Frontal cortex (tissue), 4 donors: ENCODE measurements around the gene SPEM2. TPM values are rescaled to one million over a fixed set of nuclear protein-coding genes. Genes with fewer than 3 reads are reported as not detected.

Experiments
- DNase-seq, 2 donors: peaks; one replicate each; pipeline ENCODE4 v3.0.0; 2012; ENCODE audit warnings: low spot score in 2 of 2
- FAIRE-seq: peaks from 2 replicates; lab custom pipeline; 2012; peaks lifted over from hg19 to GRCh38; lab: Jason Lieb, UNC
- total RNA-seq: library from RNA; depleted of rRNA; stranded (reverse); fragments of >200 nt; gene quantifications from one replicate; pipeline ENCODE4 v1.2.3, GENCODE V29; 2014
- donor health status: control.
- donor health status: control.
- donor health status: control.

SPEM2 gene
- total RNA-seq, 1 donor from 2014 or later: not detected

DNA sequence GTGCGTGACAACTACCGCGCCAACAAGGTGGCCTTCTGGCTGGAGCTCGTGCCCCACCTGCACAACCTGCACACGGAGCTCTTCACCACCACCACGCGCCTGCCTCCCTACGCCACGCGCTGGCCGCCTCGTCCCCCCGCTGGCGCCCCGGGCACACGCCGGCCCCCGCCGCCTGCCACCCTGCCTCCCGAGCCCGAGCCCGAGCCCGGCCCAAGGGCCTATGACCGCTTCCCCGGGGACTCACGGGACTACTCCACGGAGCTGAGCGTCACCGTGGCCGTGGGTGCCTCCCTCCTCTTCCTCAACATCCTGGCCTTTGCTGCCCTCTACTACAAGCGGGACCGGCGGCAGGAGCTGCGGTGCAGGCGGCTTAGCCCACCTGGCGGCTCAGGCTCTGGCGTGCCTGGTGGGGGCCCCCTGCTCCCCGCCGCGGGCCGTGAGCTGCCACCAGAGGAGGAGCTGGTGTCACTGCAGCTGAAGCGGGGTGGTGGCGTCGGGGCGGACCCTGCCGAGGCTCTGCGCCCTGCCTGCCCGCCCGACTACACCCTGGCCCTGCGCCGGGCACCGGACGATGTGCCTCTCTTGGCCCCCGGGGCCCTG is 8.3 kb upstream of the SPEM2 start:
- DNase-seq: no peak
- FAIRE-seq: no peak

DNA sequence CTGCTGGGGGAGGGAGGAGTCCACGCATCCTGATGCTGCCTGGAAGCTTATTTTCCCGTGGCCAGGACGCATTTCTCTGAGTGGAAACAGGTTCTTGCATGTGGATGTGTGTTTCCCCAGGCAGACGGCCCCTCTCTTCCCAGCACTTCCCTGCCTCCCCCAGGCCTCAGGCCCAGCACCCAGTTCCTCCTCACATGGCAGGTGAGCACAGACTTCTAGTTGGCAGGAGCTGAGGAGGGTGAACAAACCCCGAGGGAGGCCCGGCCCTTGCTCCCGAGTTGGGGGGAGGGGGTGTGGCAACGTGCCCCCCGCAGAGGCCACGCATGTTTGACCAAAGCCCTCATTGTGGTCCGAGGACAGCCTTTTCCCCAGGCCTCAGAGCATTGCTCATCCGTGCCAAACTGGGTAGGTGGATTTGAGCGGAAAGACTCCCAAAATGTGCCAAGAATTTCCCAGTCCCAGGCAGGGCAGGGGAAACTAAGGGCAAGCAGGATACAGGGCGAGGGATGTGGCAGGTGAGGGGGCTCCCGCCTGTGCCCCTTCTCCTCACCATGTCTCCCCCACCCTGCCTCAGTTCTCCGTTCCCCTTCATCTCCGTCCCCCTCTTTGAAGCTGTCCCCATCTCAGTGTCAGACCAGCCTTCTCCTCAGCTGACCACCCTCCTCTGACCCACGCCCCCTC is 6.8 kb upstream of the SPEM2 start:
- FAIRE-seq (no peak), DNase-seq (no peak)

DNA sequence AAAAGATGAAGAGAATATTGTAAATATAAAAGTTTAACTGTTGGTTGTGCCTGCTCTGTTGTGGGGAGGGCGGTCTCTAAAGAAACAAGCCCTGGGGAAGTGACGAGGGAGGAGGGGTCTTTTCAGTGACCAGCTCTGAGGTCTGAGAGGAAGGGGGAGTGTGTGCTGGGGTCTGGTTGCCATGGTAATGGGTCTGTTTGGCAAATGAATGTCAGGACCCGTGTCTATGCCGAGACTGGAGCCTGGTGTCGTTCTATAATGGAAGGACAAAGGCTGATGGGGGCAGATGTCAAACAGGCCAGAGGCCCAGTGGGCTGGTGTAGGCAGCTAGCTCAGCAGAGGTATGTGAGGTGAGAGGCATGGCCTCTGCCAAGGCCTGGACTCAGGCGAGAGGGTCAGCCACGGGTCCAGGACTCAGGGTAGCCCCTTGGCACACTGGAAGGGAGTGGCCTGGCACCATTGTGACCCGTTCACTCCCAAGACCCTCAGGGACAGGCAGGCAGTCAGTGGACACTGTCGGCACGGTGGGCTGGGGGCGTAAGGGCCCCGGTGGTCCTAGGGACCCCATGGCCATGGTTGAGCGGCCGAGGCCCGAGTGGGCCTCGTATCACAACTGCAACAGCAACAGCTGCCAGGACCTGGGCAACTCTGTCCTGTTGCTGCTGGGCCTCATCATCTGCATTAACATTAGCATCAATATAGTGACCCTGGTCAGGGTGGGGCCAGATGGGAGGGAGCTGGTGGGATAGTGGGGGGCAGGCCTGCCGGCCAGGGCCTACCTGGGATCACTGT is 5.4 kb upstream of the SPEM2 start, which contains the start of gene SPEM1:
Gene SPEM1 (plus strand): TSS at position 506 of the 792 bp plus-strand sequence. CDS start 61 bp downstream, at position 567.
- no peak for FAIRE-seq
- no peak for DNase-seq

DNA sequence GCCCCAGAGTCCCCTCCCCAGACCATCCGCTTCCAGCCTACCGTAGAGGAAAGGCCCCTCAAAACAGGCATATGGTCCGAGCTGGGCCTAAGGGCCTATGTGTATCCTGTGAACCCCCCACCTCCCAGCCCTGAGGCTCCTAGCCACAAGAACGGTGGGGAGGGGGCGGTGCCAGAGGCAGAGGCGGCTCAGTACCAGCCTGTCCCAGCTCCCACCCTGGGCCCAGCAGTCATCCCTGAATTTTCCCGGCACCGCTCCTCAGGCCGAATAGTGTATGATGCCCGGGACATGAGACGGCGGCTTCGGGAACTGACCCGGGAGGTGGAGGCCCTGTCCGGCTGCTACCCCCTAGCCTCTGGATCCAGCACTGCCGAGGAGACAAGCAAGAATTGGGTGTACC is 4.2 kb upstream of the SPEM2 start:
- FAIRE-seq: no peak
- DNase-seq: no peak

DNA sequence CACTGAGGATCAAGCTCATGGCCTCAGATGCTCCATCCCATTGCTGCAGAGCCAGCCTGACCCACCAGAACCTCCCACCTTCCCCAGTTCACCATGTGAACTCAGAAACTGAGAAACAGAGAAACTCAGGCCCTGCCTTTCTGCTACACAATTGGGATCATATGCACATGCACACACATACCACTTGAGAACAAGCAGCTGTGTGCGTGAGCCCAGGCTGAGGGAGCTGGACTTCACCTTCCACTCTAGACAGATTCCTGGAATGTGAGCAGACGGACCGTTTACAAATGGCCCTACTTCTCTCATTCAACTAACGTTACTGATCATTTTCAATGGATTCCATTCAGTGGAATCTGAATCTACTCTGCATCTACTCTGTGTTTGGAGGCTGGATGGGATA is 1.7 kb upstream of the SPEM2 start:
- FAIRE-seq: no peak
- DNase-seq: no peak

DNA sequence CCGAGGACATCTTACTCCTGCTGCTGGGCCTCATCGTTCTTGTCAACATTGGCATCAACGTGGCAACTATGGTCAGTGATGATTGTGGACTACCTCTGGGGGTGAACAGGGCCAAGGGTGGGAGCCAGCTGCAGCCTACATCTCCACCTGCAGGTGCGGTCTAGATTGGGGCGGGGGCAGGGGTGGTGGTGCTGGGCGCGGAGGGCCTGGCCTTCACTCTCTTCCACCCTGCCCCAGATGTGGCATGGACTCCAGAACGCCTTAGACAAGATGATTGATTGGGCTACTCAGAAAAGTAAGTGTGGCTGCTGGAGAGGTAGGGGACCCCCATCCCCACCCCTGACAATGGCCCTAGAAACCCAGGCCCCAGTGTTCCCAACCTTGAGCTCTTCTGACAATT is 340 bp downstream of the SPEM2 start:
- DNase-seq: no peak
- no peak for FAIRE-seq

DNA sequence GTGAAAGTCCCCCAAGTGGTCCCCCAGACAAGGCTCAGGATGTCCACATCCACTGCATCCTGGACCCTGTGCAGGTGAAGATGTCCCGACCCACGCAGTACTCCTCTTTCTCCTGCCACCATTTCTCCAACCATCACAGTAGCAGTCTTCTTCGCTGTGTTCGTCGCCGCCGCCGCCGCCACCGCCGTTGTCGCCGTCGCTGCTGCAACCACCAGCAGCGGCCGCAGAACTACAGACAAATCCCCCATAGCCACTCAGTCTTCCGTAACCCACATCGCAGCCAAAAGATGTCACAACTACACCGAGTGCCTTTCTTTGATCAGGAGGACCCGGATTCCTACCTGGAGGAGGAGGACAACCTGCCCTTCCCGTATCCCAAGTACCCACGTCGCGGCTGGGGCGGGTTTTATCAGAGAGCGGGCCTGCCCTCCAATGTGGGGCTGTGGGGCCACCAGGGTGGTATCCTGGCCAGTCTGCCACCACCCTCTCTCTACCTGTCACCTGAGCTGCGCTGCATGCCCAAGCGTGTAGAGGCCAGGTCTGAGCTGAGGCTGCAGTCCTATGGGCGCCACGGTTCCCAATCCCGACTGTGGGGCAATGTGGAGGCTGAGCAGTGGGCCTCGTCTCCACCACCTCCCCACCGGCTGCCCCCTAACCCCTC is 917 bp downstream of the SPEM2 start:
- FAIRE-seq: no peak
- DNase-seq: no peak

DNA sequence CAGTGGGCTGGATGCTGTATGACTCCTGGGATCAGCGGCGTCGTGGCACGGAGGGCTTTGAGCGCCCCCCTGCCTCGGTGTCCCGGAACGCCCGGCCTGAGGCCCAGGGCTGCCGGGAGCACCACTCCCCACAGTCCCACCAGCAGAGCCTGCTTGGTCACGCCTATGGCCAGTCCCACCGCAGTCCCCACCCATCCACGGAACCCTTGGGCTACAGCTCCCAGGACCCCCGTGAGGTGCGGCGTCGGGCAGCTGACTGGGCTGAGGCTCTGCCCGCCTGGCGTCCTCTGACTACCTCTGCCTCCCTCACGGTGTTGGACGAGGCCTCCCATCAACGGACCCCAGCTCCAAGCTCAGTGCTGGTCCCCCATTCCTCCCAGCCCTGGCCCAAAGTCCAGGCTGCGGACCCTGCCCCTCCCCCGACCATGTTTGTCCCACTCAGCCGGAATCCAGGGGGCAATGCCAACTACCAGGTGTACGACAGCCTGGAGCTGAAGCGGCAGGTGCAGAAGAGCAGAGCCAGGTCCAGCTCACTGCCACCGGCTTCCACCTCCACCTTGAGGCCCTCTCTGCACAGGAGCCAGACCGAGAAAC is 1.6 kb downstream of the SPEM2 start:
- FAIRE-seq (no peak), DNase-seq (no peak)

DNA sequence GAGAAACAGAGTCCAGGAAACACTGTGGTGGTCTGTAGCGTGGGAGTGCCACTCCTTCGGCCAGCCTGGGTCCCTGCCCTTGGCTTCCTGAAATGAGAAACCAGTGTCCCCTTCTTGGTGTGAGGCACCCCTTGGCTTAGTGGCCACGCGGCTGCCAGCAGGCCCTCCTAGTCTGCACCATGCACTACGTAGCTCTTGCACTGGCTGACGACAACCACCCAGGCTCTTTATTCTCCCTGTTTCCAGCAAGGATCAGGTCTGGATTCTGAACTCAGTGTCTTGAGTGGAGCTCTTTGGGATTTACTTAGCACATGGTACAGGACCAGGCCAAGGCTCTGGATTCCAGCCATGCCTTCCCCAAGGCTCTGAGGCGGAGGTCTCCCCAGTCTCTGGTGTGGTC is 2.1 kb downstream of the SPEM2 start:
- DNase-seq (no peak), FAIRE-seq (no peak)

DNA sequence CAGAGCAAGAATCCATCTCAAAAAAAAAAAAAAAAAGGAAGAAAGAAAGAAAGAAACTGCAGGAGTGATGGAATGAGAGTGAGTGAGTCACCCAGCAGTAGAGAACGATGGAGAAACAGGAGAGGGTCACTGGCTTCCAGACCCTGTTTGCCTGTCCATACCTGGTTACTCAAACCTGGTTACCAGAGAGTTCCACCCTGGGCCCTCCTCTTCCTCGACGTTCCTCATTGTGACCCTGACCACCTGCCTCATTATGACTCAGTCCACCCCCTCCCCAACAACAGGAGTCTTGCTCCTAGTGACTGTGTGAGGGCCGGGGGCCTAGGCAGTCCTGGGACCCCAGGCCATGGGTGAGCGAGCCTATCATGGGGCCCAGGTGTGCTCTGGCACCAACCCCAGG is 3.1 kb downstream of the SPEM2 start, which contains the start of gene SPEM3:
Gene SPEM3 (plus strand): TSS at position 301 of the 400 bp plus-strand sequence. CDS start 46 bp downstream, at position 347.
- DNase-seq: no peak
- FAIRE-seq: no peak

DNA sequence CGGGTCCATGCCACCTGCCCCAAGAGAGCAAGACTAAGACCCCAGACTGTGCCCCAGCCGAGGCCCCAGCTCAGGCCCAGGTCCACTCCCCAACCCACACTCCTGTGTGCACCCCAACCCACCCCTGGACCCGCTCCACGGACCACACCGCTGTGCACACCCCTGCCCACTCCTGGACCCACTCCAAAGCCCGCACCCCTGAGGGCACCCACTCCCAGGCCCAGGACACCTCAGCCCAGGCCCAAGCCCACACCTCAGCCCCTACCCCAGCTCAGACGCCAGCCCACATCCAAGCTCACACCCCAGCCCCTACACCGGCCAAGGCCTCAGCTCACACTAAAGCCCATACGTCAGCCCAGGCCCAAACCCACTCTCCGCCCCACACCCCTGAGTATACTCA is 4.3 kb downstream of the SPEM2 start:
- no peak for DNase-seq
- no peak for FAIRE-seq

DNA sequence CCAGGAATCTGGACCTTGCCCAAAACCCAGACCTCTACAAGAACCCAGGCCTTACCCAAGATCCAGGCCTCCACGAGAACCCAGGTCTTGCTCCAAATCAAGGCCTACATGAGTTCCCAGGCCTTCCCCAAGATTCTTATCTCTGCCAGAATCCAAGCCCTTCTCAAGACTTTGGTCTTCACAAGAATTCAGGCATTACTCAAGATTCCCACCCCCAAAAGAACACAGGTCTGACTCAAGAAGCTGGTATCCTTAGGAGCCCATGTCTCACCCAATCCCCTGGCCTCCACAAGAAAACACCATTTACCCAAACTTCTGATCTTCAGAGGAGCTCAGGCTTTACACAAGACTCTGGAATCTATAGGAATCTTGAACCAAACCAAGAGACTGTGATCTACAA is 5.8 kb downstream of the SPEM2 start:
- DNase-seq: no peak
- FAIRE-seq: no peak

DNA sequence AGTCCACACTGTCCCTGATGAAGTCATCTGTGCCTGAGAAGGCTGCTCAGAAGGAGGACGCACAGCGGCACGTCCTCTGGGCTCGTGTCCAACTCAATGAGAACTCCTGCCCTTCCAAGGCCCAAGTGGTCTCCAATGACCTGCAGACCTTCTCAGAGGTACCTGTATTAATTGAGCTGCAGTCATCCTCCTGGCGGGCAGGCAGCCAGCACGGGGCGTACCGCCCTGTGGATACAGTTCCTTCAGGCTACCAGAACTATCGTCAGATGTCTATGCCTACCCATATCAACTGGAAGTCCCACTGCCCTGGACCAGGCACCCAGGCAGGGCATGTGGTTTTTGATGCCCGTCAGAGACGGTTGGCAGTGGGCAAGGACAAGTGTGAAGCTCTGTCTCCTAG is 6.9 kb downstream of the SPEM2 start:
- no peak for FAIRE-seq
- no peak for DNase-seq

DNA sequence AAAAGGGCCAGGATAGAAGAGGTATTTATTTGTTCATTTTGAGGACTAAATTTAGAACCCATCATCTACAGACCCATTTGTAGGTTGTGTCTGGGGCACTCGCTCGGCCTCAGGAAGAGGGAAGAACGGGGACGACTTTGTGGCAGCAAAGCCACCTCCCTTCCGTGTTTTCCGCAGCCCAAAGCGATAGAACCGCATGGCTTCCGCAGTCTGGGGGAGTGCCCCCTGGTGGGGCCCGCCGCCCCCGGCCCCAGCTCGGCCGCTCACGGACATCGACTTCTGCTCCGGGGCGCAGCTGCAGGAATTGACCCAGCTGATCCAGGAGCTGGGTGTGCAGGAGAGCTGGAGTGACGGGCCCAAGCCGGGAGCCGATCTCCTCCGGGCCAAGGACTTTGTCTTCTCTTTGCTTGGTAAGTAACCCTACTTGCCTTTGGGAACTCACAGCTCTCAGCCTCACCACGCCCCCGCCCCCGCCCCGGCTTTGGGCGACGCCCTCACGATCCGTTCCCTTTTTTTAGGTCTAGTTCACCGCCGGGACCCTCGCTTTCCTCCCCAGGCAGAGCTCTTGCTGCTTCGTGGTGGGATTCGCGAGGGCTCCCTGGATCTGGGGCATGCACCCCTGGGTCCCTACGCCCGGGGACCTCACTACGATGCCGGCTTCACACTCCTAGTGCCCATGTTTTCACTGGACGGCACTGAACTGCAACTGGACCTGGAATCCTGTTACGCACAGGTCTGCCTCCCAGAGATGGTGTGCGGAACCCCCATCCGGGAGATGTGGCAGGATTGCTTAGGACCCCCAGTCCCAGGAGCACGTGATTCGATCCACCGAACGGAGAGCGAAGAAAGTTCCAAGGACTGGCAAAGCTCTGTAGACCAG is 10.5 kb downstream of the SPEM2 start:
- FAIRE-seq: no peak
- no peak for DNase-seq

DNA sequence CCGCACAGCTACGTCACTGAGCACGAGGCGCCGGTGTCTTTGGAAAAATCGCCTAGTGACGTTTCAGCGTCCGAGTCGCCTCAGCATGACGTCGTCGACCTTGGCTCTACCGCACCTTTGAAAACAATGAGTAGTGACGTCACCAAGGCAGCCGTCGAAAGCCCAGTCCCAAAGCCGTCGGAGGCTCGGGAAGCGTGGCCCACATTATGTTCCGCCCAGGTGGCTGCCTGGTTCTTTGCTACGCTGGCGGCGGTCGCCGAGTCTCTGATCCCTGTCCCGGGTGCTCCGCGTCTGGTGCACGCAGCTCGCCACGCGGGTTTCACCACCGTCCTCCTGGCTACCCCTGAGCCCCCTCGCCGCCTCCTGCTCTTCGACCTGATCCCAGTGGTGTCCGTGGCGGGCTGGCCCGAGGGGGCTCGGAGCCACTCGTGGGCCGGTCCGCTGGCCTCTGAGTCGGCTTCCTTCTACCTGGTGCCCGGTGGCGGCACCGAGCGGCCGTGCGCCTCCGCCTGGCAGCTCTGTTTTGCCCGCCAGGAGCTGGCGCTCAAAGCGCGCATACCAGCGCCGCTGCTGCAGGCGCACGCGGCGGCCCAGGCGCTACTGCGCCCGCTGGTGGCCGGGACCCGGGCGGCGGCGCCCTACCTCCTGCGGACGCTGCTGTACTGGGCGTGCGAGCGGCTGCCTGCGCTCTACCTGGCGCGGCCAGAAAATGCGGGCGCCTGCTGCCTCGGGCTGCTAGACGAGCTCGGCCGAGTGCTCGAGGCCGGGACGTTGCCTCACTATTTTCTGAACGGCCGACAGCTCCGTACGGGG is 11.3 kb downstream of the SPEM2 start:
- peak; percentile 87 to 88 for DNase-seq
- no peak for FAIRE-seq

DNA sequence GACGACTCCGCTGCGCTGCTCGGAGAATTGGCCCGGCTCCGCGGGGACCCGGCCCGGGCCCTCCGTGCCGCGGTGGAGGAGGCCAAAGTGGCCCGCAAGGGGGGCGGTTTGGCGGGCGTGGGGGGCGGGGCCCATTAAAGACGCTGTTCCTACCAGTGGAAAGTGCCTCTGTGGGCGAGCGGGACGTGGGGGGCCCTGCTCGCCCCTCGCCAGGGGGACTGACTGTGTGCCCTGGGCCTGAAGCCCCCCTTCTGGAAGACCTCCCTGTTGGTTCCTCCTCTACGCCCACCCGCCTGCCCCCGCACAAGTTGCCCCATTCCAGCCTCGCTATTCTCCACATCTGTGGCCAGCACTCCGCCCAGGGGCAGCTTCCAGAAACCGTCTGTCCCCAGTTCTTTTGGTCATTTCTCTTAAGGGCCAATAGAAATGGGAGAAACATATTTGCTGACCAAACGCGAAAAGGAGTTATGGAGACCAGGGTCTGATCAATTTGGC is 12.0 kb downstream of the SPEM2 start:
- no peak for FAIRE-seq
- no peak for DNase-seq

DNA sequence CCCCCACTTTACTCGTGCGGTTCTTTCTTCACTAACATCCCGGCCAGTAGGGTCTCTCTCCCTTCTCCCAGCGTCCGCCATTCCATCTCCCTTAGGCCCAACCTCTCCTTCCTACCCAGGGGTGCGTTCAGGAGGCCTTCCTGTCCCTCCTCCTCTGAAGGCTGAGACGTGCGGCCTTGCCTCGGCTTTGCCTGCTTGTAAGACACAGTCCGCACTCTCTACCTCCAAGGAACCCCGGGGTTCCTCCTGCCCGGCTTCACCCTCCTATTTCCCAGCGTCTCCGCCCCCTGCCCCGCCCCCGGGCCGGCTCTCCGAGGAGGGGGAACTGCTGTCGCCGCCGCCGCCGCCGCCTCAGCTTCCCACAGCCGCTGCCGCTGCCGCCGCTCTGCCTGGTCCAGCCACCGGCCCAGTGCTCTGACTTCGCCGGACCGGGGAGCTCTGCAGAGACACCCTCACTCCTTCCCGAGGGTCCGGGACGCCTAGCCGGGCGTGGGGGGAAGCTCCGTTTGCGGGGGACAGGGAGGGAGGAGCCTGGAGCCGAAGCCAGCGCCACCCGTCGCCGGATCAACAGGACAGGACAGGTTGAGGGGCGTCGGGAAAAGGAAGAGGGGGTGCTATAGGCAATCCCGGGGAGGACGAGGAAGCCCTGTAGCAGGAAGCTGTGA is 12.7 kb downstream of the SPEM2 start:
- FAIRE-seq (no peak), DNase-seq (peak; percentile 59 to 63)
